Measurements from ENCODE around the gene NRROS. TPM values are rescaled to one million over a fixed set of nuclear protein-coding genes. Genes with fewer than 3 reads are reported as not detected.

NRROS gene
- total and polyA plus RNA-seq, 12 donors = 1.1 to 9.9 (median 7.0) TPM

DNA sequence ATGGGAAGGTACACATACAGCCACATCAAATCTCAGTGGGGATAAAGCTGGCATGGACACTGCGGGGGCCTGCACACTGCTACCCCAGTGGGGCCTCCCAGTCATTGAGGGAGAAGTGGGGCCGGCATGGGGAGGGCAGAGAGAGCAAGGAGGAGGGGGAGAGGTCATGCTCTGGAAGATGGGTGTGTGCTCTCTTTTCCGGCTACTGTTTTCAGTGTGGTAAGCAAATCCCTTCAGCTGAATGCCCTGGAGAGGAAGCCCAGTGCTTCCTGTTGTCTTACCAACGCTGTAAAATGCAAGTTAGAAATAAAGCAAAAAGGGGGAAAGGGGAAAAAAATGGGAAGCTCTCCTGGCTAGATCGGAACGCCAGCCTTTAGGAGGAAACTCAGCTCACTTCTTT lies 30.8 kb downstream of the NRROS start:
- Histone ChIP-seq H3K27ac (peak overlapping the region in 2 of 5 donors; percentile 11 to 22), H3K4me3 (no peak overlapping the region), H3K27me3 (no peaks in the 10 kb centered on the region), H3K4me1 (replicated peaks in 1 of 2) (no peaks in the 10 kb centered on the region), H3K36me3 (replicated peaks in 1 of 2) (no peaks in the 10 kb centered on the region), H3K9me3 (replicated peaks in 1 of 3) (no peaks in the 10 kb centered on the region)
- WGBS, 4 donors = 24 to 35% (median 29%) methylated on average over 6 of the region's 6 CpGs
- TF ChIP-seq CTCF (IDR thresholded peaks at IDR 0.05) = no peak
- TF ChIP-seq POLR2A (IDR thresholded peaks at IDR 0.05) = no peak
- intact Hi-C loops (cut with DNase I) = no loop called here
- DNase-seq = peak in 1 of 7 donors; percentile 5

- Histone ChIP-seq H3K4me3 (no peak overlapping the region), H3K27me3 (peaks cover 4% of the 10 kb centered on the region), H3K27ac (no peak overlapping the region), H3K4me1 (replicated peaks in 1 of 2) (no peaks in the 10 kb centered on the region), H3K36me3 (replicated peaks in 1 of 2) (no peaks in the 10 kb centered on the region), H3K9me3 (replicated peaks in 1 of 3) (no peaks in the 10 kb centered on the region)
- intact Hi-C loops (cut with DNase I) = no loop called here
- DNase-seq = no peak
- WGBS, 4 donors = 75 to 83% (median 79%) methylated on average over 3 of the region's 3 CpGs
- TF ChIP-seq POLR2A (IDR thresholded peaks at IDR 0.05) (no peak), CTCF (IDR thresholded peaks at IDR 0.05) (no peak)
Observed at GRCh38 chr3:196673632-196674031, 34.1 kb downstream of the NRROS start.

DNA sequence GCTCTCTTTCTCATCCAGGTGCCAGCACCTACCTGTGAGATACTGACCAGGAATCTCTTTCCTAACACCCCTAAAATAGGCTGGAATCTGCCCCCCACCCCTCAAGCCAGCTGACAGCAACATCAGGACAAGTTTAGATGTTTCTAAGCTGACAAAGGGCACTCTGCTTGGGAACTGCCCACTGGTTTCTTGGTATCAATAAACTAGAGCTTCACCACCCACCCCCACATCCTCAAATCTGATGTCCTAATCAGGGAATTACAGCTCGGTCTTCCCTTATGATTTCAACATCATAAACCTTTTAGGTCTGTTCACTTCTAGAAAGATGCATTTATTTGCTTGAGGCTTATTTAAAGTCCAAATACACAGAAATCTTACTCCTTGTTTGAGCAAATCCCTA lies 37.9 kb downstream of the NRROS start:
- no peak for DNase-seq
- peaks cover 4% of the 10 kb centered on the region for H3K27me3 ChIP-seq
- no peaks in the 10 kb centered on the region for H3K9me3 ChIP-seq (replicated peaks in 1 of 3)
- H3K36me3 ChIP-seq (replicated peaks in 1 of 2) = no peaks in the 10 kb centered on the region
- 33 to 64% (median 60%) methylated on average over 1 of the region's 1 CpG for WGBS, 4 donors
- TF ChIP-seq POLR2A (IDR thresholded peaks at IDR 0.05) (no peak), CTCF (IDR thresholded peaks at IDR 0.05) (no peak)
- H3K4me1 ChIP-seq (replicated peaks in 1 of 2) = no peaks in the 10 kb centered on the region
- no peak overlapping the region for H3K4me3 ChIP-seq
- intact Hi-C loops (cut with DNase I) = no loop called here
- no peak overlapping the region for H3K27ac ChIP-seq

- TF ChIP-seq CTCF (IDR thresholded peaks at IDR 0.05) (no peak), POLR2A (IDR thresholded peaks at IDR 0.05) (no peak)
- Histone ChIP-seq H3K36me3 (replicated peaks in 1 of 2) (no peaks in the 10 kb centered on the region), H3K27ac (no peak overlapping the region), H3K4me1 (replicated peaks in 1 of 2) (no peaks in the 10 kb centered on the region), H3K27me3 (peaks cover 4% of the 10 kb centered on the region), H3K4me3 (no peak overlapping the region), H3K9me3 (replicated peaks in 1 of 3) (no peaks in the 10 kb centered on the region)
- WGBS, 4 donors = 26 to 47% (median 44%) methylated on average over 1 of the region's 1 CpG
- DNase-seq = no peak
- intact Hi-C loops (cut with DNase I) = no loop called here
Observed at GRCh38 chr3:196677931-196678330, 38.4 kb downstream of the NRROS start.

Data from adrenal gland (tissue), 12 donors.